GM12878 (cell line): ENCODE measurements around the gene DNAJC18.

Source experiments
- IRF3 ChIP-seq: fragments of 450-650 bp; IDR thresholded peaks from 2 replicates; pipeline ENCODE4 v1.6.1; 2014; ENCODE audit warnings: mild to moderate bottlenecking
- POLR2A ChIP-seq: IDR thresholded peaks from 2 replicates; pipeline ENCODE4 v1.6.1; 2011; ENCODE audit warnings: low read depth, mild to moderate bottlenecking, low read length
- REST ChIP-seq: IDR thresholded peaks from 2 replicates; pipeline ENCODE4 v1.6.1; 2012; ENCODE audit warnings: mild to moderate bottlenecking, low read depth, low read length
- TAF1 ChIP-seq: IDR thresholded peaks from 2 replicates; pipeline ENCODE4 v1.6.1; 2011; ENCODE audit warnings: mild to moderate bottlenecking, low read depth, low read length, borderline replicate concordance

GRCh38 chr5:139393497-139394122 is 45.7 kb downstream of the DNAJC18 start:
- no peak for TF ChIP-seq REST
- TF ChIP-seq TAF1 = no peak
- TF ChIP-seq IRF3 = no peak
- no peak for TF ChIP-seq POLR2A
